ENCODE measurements around the gene C19orf47.

DNA sequence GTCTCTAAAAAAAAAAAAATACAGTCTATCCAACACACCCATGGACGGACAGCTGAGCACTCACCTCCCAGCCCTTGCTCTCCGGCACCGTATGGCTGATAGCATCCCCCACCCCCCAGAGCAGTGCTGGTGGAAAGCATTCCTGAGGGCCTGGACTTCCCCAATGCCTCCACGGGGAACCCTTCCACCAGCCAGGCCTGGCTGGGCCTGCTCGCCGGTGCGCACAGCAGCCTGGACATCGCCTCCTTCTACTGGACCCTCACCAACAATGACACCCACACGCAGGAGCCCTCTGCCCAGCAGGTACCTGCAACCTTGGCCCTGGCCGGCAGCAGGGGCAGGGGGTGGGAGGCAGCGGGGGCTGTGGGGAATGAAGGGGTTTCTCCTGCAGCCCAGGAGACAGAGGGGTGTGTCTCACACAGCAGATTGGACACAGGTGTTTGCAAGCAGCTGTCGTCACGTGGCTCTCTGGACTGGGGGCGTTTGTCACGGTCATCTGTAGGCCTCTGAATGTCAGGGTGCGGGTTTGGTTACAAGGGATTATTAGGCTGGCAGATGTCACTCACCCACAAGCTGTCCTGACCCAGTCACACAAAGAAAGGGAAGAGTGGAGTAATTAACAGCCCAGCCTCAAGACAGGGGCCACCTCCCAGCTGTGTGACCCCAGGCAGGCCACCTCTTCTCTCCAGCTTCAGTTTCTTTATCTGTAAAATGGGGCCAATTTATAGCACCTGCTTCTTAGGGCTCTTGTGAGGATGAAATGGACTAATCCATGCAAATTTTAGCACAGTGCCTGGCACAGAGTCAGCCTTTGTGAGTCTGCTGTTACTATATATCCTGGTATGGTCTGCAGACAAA, 19.6 kb upstream of the C19orf47 start:
- TF ChIP-seq EZH2phosphoT487 (IDR thresholded peaks at IDR 0.05; ENCODE audit: insufficient read depth, low read depth) (no peak), EZH2 (IDR thresholded peaks at IDR 0.05; ENCODE audit: insufficient read depth, poor library complexity, severe bottlenecking) (no peak)
